ENCODE results near the gene LAMTOR5. TPM values are rescaled to one million over a fixed set of nuclear protein-coding genes. Genes with fewer than 3 reads are reported as not detected.

The LAMTOR5 gene
- total and polyA plus RNA-seq, 10 of the 15 experiments (the other 5 are each of a cell fraction or from before 2014, with no cell fraction given), result 64.1 to 613 (median 315) TPM

DNA sequence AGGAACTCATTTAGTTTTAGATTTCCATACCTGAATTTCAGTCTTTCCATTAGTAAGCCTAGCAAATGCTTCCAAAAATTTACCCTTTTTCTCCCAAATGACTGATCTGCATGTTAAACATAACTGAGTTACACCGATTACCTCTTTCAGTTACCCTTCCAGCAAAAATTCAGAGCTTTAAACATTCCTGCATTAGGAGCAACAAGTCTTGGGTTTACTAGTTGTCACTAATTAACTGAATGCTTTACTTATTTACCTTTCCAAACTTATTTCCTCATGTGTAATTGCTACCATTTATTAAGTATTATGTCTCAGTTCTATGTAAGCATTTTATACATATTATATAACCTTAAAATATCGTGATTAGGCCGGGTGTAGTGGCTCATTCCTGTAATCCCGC, 3.1 kb downstream of the LAMTOR5 start (continued):
- TF ChIP-seq TCF7 (IDR thresholded peaks at IDR 0.05; ENCODE audit: borderline replicate concordance) (no peak), CBX3 (IDR thresholded peaks at IDR 0.05; ENCODE audit: borderline replicate concordance, low read depth) (no peak), CEBPZ (IDR thresholded peaks at IDR 0.05; ENCODE audit: low read depth, low read length) (no peak), NR2C1 (IDR thresholded peaks at IDR 0.05) (no peak), RAD51 (IDR thresholded peaks at IDR 0.05) (no peak), YY1 (IDR thresholded peaks at IDR 0.05; ENCODE audit: low read depth, low read length) (no peak), CHD1 (IDR thresholded peaks at IDR 0.05; ENCODE audit: low read depth, low read length) (no peak), PAX8 (IDR thresholded peaks at IDR 0.05) (no peak)

DNA sequence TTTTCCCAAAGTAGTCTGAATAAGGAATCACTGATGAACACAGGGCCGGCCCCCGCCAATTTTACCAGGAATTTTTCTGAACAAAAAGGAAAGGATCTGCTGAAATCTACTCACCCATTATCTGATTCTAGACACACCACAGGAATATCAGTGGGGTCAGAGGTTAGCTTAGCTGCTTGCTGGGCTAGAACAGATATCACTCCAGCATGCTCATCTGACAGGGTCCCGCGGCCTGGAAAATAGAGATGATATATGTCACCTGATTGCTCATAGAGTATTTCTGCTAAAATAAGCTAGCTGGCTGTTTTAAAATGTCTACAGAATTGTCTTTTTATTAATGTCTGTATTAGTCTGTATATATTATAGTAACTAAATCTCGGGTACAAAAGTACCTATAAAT, 3.7 kb downstream of the LAMTOR5 start:
- Histone ChIP-seq H2AFZ (ENCODE audit: control insufficient read depth, low read depth, low read length) (no peak overlapping the region), H3K79me2 (ENCODE audit: control insufficient read depth, insufficient read depth, low read length) (peaks cover 25% of the 10 kb centered on the region), H3K9me3 (replicated peaks; ENCODE audit: control insufficient read depth, insufficient read depth, low read length) (no peaks in the 10 kb centered on the region), H3K4me3 (no peak overlapping the region), H3K4me1 (ENCODE audit: control insufficient read depth, insufficient read depth, low read length) (peaks cover 9% of the 10 kb centered on the region), H3K27me3 (replicated peaks in 1 of 2; ENCODE audit: control insufficient read depth in 2 of 2, insufficient read depth in 2 of 2, low read length in 1 of 2) (no peaks in the 10 kb centered on the region), H3K27ac (ENCODE audit: control insufficient read depth, insufficient read depth) (no peak overlapping the region), H3K4me2 (ENCODE audit: control insufficient read depth, insufficient read depth) (no peak overlapping the region), H3K9ac (ENCODE audit: control insufficient read depth, insufficient read depth, low read length) (no peak overlapping the region), H3K36me3 (ENCODE audit: control insufficient read depth in 2 of 2, insufficient read depth in 2 of 2, low read length in 1 of 2) (peaks cover 0 to 13% of the 10 kb centered on the region in 2 experiments), H4K20me1 (ENCODE audit: control insufficient read depth, insufficient read depth) (no peaks in the 10 kb centered on the region)
- ChIA-PET RAD21 (ENCODE audit: unreplicated experiment) (interaction anchor here (0.6 to 1.4 kb wide), 3 partner anchors 19 to 196 kb away, joined by 3 to 5 read pairs (median 4); no protein-coding TSS in a partner anchor), CTCF (interaction anchor here (1.0 kb wide), 1 partner anchor 196 kb away, joined by 3 read pairs; no protein-coding TSS in a partner anchor), SMC1A (ENCODE audit: uncharacterized antibody, unreplicated experiment) (interaction anchor here (0.6 to 4.3 kb wide), 4 partner anchors 11 to 372 kb away, joined by 3 to 18 read pairs (median 4); no protein-coding TSS in a partner anchor), POLR2A (no interaction called here)
- no peak for TF ChIP-seq CTCF (IDR thresholded peaks at IDR 0.05 in 2 of 3, conservative IDR thresholded peaks at IDR 0.05 in 1 of 3; ENCODE audit: control insufficient read depth in 2 of 3, extremely low read depth in 1 of 3, insufficient read depth in 1 of 3, low read depth in 3 of 3, low read length in 3 of 3)
- TF ChIP-seq ZSCAN29 (IDR thresholded peaks at IDR 0.05), result no peak
- TF ChIP-seq FOXK2 (IDR thresholded peaks at IDR 0.05), result no peak
- TF ChIP-seq, protein P1, sequence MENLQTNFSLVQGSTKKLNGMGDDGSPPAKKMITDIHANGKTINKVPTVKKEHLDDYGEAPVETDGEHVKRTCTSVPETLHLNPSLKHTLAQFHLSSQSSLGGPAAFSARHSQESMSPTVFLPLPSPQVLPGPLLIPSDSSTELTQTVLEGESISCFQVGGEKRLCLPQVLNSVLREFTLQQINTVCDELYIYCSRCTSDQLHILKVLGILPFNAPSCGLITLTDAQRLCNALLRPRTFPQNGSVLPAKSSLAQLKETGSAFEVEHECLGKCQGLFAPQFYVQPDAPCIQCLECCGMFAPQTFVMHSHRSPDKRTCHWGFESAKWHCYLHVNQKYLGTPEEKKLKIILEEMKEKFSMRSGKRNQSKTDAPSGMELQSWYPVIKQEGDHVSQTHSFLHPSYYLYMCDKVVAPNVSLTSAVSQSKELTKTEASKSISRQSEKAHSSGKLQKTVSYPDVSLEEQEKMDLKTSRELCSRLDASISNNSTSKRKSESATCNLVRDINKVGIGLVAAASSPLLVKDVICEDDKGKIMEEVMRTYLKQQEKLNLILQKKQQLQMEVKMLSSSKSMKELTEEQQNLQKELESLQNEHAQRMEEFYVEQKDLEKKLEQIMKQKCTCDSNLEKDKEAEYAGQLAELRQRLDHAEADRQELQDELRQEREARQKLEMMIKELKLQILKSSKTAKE (IDR thresholded peaks at IDR 0.05; ENCODE audit: low read depth, poor library complexity, severe bottlenecking), result no peak
- no peak for TF ChIP-seq RB1 (IDR thresholded peaks at IDR 0.05; ENCODE audit: borderline replicate concordance)
- TF ChIP-seq, protein P2, sequence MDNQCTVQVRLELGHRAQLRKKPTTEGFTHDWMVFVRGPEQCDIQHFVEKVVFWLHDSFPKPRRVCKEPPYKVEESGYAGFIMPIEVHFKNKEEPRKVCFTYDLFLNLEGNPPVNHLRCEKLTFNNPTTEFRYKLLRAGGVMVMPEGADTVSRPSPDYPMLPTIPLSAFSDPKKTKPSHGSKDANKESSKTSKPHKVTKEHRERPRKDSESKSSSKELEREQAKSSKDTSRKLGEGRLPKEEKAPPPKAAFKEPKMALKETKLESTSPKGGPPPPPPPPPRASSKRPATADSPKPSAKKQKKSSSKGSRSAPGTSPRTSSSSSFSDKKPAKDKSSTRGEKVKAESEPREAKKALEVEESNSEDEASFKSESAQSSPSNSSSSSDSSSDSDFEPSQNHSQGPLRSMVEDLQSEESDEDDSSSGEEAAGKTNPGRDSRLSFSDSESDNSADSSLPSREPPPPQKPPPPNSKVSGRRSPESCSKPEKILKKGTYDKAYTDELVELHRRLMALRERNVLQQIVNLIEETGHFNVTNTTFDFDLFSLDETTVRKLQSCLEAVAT (IDR thresholded peaks at IDR 0.05), result no peak
- FAIRE-seq (no peak), DNase-seq (ENCODE audit: low read depth, low spot score) (no peak), ATAC-seq (no peak)
- intact Hi-C loops (cut with micrococcal nuclease; ENCODE audit: unreplicated experiment) (no loop called here), in situ Hi-C loops (cut with MboI) (no loop called here)
- WGBS (ENCODE audit: insufficient coverage, insufficient replicate concordance, low lambda C conversion rate, missing lambda C conversion rate), result 95% methylated on average over 5 of the region's 5 CpGs
- no TSS peak for BruUV-seq (replicated peaks)
